Pancreas (tissue), 10 donors: ENCODE data around the gene GP1BA. TPM values are rescaled to one million over a fixed set of nuclear protein-coding genes. Genes with fewer than 3 reads are reported as not detected.
A peak's percentile ranks its signal among the peaks of the same experiment; 100 is the strongest.

Experiments used
- ATAC-seq, 4 donors: fragments of 200-7000 bp; cut with Tn5 transposase; one replicate each; pipeline versions ENCODE4 v1.8.0 to v1.9.1; 2020; ENCODE audit warnings: mild to moderate bottlenecking in 4 of 4, moderate library complexity in 4 of 4
- DNase-seq, 6 donors: peaks; one replicate each; pipeline ENCODE4 v3.0.0-alpha.2; 2020
- FAIRE-seq: peaks from 2 replicates; lab custom pipeline; 2012; peaks lifted over from hg19 to GRCh38; lab: Jason Lieb, UNC
- H3K27ac ChIP-seq, 4 donors: fragments of 200-600 bp; sonication (generic); 1 replicate in 3 of 4; 2 replicates in 1 of 4; pipeline versions ENCODE4 v1.5.0 to v1.8.0; 2020
- H3K27me3 ChIP-seq, 4 donors: fragments of 200-600 bp; one replicate each; pipeline ENCODE4 v1.8.0; 2021
- H3K36me3 ChIP-seq, 3 donors: fragments of 200-600 bp; sonication (generic) in 1 of 3; one replicate each; pipeline versions ENCODE4 v1.5.0 to v1.8.0; 2020 to 2021
- H3K4me1 ChIP-seq, 3 donors: fragments of 200-600 bp; one replicate each; pipeline ENCODE4 v1.8.0; 2021
- H3K4me3 ChIP-seq, 4 donors: fragments of 200-600 bp; sonication (generic) in 2 of 4; one replicate each; pipeline versions ENCODE4 v1.5.0 to v1.8.0; 2020 to 2021
- H3K9me3 ChIP-seq, 4 donors: fragments of 200-600 bp; one replicate each; pipeline ENCODE4 v1.8.0; 2021
- CTCF ChIP-seq, 4 donors: fragments of 200-600 bp; sonication (generic) in 3 of 4; IDR thresholded peaks; one replicate each; pipeline versions ENCODE4 v1.5.0 to v1.8.0; 2021; ENCODE audit warnings: antibody characterized with exemption in 4 of 4
- WGBS, 2 donors: extraction: QIAGEN DNeasy Blood & Tissue Kit; methylation state at CpG; one replicate each; pipeline ENCODE4 v1.1.7; 2013; 5-methylcytosine and 5-hydroxymethylcytosine counted together
- intact Hi-C, 3 donors: fragments of 100-400 bp; cut with DNase I; formaldehyde crosslinking; loops; one replicate each; pipeline versions ENCODE4 v1.11.1 to v1.14.2; 2022
- polyA plus RNA-seq, 2 donors: library from polyadenylated mRNA; stranded (reverse); fragments of 200-250 nt; gene quantifications; one replicate each; pipeline ENCODE4 v1.2.3, GENCODE V29; 2013
- total RNA-seq, 6 donors: library from RNA; stranded (reverse); fragmentation: NEBNext Ultra II Directional in 4 of 6; extraction: Animal tissue kit (Norgen Biotek cat#: 25700) in 4 of 6; gene quantifications; one replicate each; pipeline versions ENCODE4 v1.2.1 to v1.2.4, GENCODE V29; 2021 to 2023
- donor health status: healthy with polysubstance abuse.
- donor health status: DM: no; HTN: no; CAD: no; lungs with moderate emphysema.
- donor health status: DM: no; HTN: no; CAD: no.
- donor health status: control.
- donor health status: control.
- donor health status: Bipolar disorder and iron deficiency.
- donor health status: DM: yes; HTN: yes; CAD: no.
- donor health status: DM: no; HTN: no; CAD: no.
- donor health status: DM: no; HTN: no; CAD: no.
- donor health status: DM: yes; HTN: yes; CAD: no.

Gene GP1BA
- total and polyA plus RNA-seq, 8 donors = 0.06 to 0.37 (median 0.13) TPM; not detected in 4

- intact Hi-C loops = no loop called here
- no peak overlapping the region for H3K4me3 ChIP-seq
- FAIRE-seq (no peak), DNase-seq (no peak), ATAC-seq (no peak)
- no peaks in the 10 kb centered on the region for H3K27me3 ChIP-seq
- no peaks in the 10 kb centered on the region for H3K9me3 ChIP-seq
- H3K27ac ChIP-seq = peak overlapping the region in 1 of 4 donors; percentile 4
- no peak for TF ChIP-seq CTCF (IDR thresholded peaks at IDR 0.05)
- 81 to 87% methylated on average over 16 of the region's 16 CpGs for WGBS, 2 donors
- peaks cover 0 to 19% (median 10%) of the 10 kb centered on the region in 3 donors for H3K4me1 ChIP-seq
- H3K36me3 ChIP-seq = peaks cover 0 to 9% (median 0%) of the 10 kb centered on the region in 3 donors
Measured at GRCh38 chr17:4969551-4970173, 37.6 kb downstream of the GP1BA start.

GRCh38 chr17:4970273-4970672, 38.2 kb downstream of the GP1BA start:
- Histone ChIP-seq H3K4me3 (no peak overlapping the region), H3K36me3 (peaks cover 0 to 9% (median 0%) of the 10 kb centered on the region in 3 donors), H3K9me3 (no peaks in the 10 kb centered on the region), H3K27me3 (no peaks in the 10 kb centered on the region), H3K4me1 (peaks cover 0 to 19% (median 10%) of the 10 kb centered on the region in 3 donors), H3K27ac (peak overlapping the region in 1 of 4 donors; percentile 4)
- TF ChIP-seq CTCF (IDR thresholded peaks at IDR 0.05) = no peak
- no peak for FAIRE-seq
- WGBS, 2 donors = 90 to 98% methylated on average over 8 of the region's 8 CpGs
- DNase-seq = no peak
- intact Hi-C loops = no loop called here
- no peak for ATAC-seq

- intact Hi-C loops = no loop called here
- FAIRE-seq = no peak
- no peak for ATAC-seq
- no peak overlapping the region for H3K27ac ChIP-seq
- no peaks in the 10 kb centered on the region for H3K9me3 ChIP-seq
- H3K27me3 ChIP-seq = no peaks in the 10 kb centered on the region
- peaks cover 0 to 11% (median 0%) of the 10 kb centered on the region in 3 donors for H3K36me3 ChIP-seq
- DNase-seq = no peak
- no peak for TF ChIP-seq CTCF (IDR thresholded peaks at IDR 0.05)
- WGBS, 2 donors = 87 to 88% methylated on average over 6 of the region's 6 CpGs
- H3K4me3 ChIP-seq = no peak overlapping the region
- H3K4me1 ChIP-seq = peaks cover 0 to 11% (median 4%) of the 10 kb centered on the region in 3 donors
Measured at GRCh38 chr17:4971826-4972225, 39.7 kb downstream of the GP1BA start.

- Histone ChIP-seq H3K27ac (no peak overlapping the region), H3K36me3 (peaks cover 0 to 16% (median 0%) of the 10 kb centered on the region in 3 donors), H3K4me1 (peaks cover 0 to 11% (median 4%) of the 10 kb centered on the region in 3 donors), H3K4me3 (no peak overlapping the region), H3K27me3 (no peaks in the 10 kb centered on the region), H3K9me3 (no peaks in the 10 kb centered on the region)
- TF ChIP-seq CTCF (IDR thresholded peaks at IDR 0.05) = no peak
- intact Hi-C loops = no loop called here
- no peak for DNase-seq
- ATAC-seq = no peak
- 91 to 94% methylated on average over 12 of the region's 12 CpGs for WGBS, 2 donors
- no peak for FAIRE-seq
Measured at GRCh38 chr17:4972322-4972721, 40.2 kb downstream of the GP1BA start.

GRCh38 chr17:4972752-4973151, 40.7 kb downstream of the GP1BA start:
- 86 to 92% methylated on average over 12 of the region's 12 CpGs for WGBS, 2 donors
- DNase-seq = no peak
- Histone ChIP-seq H3K4me1 (peaks cover 0 to 11% (median 4%) of the 10 kb centered on the region in 3 donors), H3K4me3 (no peak overlapping the region), H3K36me3 (peaks cover 0 to 20% (median 0%) of the 10 kb centered on the region in 3 donors), H3K27ac (no peak overlapping the region), H3K9me3 (no peaks in the 10 kb centered on the region), H3K27me3 (no peaks in the 10 kb centered on the region)
- ATAC-seq = no peak
- TF ChIP-seq CTCF (IDR thresholded peaks at IDR 0.05) = no peak
- intact Hi-C loops = no loop called here
- no peak for FAIRE-seq
